Activated CD4-positive, alpha-beta memory T cell treated with anti-CD3 and anti-CD28 coated beads for 36 hours (primary cell): ENCODE measurements around the gene PTPRJ. TPM values are rescaled to one million over a fixed set of nuclear protein-coding genes. Genes with fewer than 3 reads are reported as not detected.

ENCODE experiments used
- CTCF ChIA-PET: fragments of 350-600 bp; sonication (Branson Sonifier 250); formaldehyde crosslinking; loops from one replicate; lab custom pipeline; 2021; ENCODE audit warnings: antibody characterized with exemption, inconsistent platforms; lab: Charles Lee
- POLR2A ChIA-PET: fragments of 350-600 bp; sonication (Branson Sonifier 250); formaldehyde crosslinking; loops from one replicate; lab custom pipeline; 2021; ENCODE audit warnings: antibody characterized with exemption; lab: Charles Lee
- DNase-seq: peaks from one replicate; pipeline ENCODE4 v3.0.0-alpha.2; 2020
- H3K27ac Mint-ChIP-seq: one replicate; pipeline ENCODE4 v1.8.0; 2021; ENCODE audit warnings: mixed read lengths
- H3K27me3 Mint-ChIP-seq: one replicate; pipeline ENCODE4 v1.8.0; 2021; ENCODE audit warnings: mixed read lengths
- H3K36me3 Mint-ChIP-seq: one replicate; pipeline ENCODE4 v1.8.0; 2021; ENCODE audit warnings: mixed read lengths
- H3K4me1 Mint-ChIP-seq: one replicate; pipeline ENCODE4 v1.8.0; 2021; ENCODE audit warnings: low read depth, mixed read lengths
- H3K4me3 Mint-ChIP-seq: one replicate; pipeline ENCODE4 v1.8.0; 2021; ENCODE audit warnings: mild to moderate bottlenecking, mixed read lengths
- H3K9me3 Mint-ChIP-seq: one replicate; pipeline ENCODE4 v1.8.0; 2021; ENCODE audit warnings: mixed read lengths
- intact Hi-C: fragments of 100-400 bp; cut with micrococcal nuclease; formaldehyde crosslinking; loops from one replicate; pipeline ENCODE4 v1.15.1; 2023
- total RNA-seq, 2 experiments: library from RNA; stranded (reverse); gene quantifications; one replicate each; pipeline ENCODE4 v1.2.3, GENCODE V29; 2021

PTPRJ gene
- total RNA-seq, 2 experiments from 2014 or later, result 36.3 to 37.0 TPM

DNA sequence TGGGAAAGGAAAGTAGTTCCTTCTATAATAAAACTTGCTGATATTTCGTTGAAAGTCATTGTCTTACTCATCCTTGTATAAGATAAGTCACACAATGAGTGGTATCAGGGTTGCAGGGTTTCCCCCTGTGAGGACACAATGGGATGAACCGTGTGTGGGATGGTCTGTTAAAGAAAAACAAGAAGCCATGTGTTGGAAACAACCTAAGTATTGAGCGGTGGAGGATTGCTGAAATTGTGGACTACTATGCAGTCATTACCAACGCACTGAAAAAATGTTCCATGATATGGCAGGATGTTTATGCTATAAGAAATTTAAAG is 28.6 kb downstream of the PTPRJ start:
- no peaks in the 10 kb centered on the region for H3K27me3 Mint-ChIP-seq
- H3K4me1 Mint-ChIP-seq, result peaks cover 87% of the 10 kb centered on the region
- H3K36me3 Mint-ChIP-seq, result peaks cover 4% of the 10 kb centered on the region
- peak overlapping the region; percentile 20 for H3K4me3 Mint-ChIP-seq
- DNase-seq, result peak; percentile 88
- ChIA-PET POLR2A (interaction anchor here (1.2 to 7.2 kb wide), 3 partner anchors 7 to 47 kb away, joined by 4 to 117 read pairs (median 9); no protein-coding TSS in a partner anchor), CTCF (interaction anchor here (1.2 to 1.6 kb wide), 3 partner anchors 9 to 99 kb away, joined by 4 to 11 read pairs (median 8); no protein-coding TSS in a partner anchor)
- intact Hi-C loops, result loop anchor here (1.0 to 10.0 kb wide), 6 partner anchors 8 to 794 kb away; partner anchors contain the start of genes DDB2 and FNBP4
- H3K9me3 Mint-ChIP-seq, result no peaks in the 10 kb centered on the region
- peak overlapping the region; percentile 92 for H3K27ac Mint-ChIP-seq

DNA sequence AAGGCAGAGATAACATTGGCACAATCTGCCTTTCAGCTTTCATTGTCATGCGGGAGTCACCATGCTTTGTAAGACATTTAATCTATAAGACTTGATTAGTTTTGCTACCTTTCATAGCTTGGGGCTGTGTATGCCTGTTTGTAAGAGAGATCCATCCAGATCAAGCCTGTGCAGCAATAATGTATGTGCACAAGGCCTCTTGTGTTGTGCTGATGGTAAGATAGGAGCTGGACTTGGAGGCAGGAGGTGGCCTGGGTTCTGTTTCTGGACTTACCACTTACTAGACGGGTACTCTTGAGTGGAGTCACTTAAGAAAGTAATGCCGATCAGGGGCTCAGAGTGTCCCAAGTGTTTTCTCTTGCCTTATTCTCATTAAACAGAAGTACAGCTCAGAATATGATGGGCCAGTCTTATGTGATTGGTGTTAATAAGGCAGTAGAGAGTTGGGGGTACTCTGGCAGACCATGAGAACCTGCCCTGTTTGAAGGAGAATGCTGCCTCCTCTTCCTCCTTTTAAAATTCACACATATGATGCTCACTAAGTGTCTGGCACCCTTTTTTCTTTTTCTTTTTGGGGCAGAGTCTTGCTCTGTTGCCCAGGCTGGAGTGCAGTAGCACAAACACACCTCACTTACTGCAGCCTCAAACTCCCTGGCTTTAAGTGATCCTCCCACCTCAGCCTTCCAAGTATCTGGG is 30.9 kb downstream of the PTPRJ start:
- peaks cover 84% of the 10 kb centered on the region for H3K4me1 Mint-ChIP-seq
- intact Hi-C loops, result no loop called here
- POLR2A ChIA-PET, result interaction anchor here (2.4 to 9.4 kb wide), 3 partner anchors 4 to 45 kb away, joined by 17 to 117 read pairs (median 18); no protein-coding TSS in a partner anchor
- peak overlapping the region; percentile 34 for H3K4me3 Mint-ChIP-seq
- DNase-seq, result no peak
- no peaks in the 10 kb centered on the region for H3K27me3 Mint-ChIP-seq
- CTCF ChIA-PET, result interaction anchor here (0.6 to 2.8 kb wide), 6 partner anchors 9 to 1049 kb away, joined by 3 to 10 read pairs (median 4); no protein-coding TSS in a partner anchor
- peak overlapping the region; percentile 96 for H3K27ac Mint-ChIP-seq
- peaks cover 4% of the 10 kb centered on the region for H3K36me3 Mint-ChIP-seq
- no peaks in the 10 kb centered on the region for H3K9me3 Mint-ChIP-seq

DNA sequence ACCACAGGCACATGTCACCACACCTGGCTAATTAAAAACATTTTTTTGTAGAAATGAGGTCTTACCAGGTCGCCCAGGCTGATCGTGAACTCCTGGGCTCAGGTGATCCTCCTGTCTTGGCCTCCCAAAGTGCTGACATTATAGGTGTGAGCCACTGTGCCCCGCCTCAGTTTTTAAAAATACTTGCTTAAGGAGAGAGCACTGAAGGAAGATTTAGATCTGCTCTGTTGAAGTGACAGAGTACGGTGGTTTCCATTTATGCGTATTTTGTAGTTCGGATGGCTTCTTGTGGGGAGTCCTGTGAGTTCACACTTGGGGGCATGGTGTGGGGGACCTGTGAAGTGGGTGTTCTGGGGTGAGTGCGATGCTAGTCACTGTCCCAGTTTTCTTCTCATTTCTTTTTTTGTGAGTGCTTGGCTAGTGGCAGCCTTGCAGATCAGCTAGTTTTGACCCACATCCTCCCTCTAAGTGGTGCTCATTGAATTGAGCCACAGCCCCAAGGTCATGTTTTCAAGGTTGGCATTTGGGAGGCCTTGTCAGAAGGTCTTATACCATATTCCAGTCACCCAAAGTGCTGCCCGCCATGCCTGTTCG is 31.5 kb downstream of the PTPRJ start:
- intact Hi-C loops, result no loop called here

DNA sequence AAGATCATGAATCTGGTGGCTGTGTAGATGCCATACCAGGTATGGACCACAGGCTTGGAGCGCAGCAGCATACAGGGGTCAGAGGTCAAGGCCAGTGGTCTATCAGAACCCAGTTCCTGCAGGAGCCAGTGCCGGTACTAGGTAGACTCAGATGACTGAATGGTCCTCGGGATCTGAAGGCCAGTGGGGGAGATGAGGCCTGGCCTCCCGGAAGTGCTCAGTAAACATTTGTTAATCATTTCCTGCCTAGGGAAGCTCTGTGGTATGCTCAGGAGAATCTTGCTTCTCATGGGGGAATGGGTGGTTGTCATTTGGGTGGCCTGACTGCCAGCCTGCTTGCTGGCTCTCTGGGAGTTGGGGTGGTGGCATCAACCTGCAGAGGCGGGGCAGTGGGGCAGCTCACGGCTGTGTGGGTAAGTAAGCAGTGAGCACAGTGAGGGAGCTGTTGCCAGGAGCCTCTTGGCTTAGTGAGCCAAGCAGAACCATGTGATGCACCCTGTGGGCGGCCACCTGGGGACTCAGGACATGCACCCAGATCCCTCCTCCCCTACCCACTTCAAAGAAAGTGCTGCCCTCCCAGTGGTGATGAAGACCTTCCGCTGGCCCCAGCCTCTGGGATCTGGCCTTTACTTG is 33.0 kb downstream of the PTPRJ start:
- DNase-seq, result peak; percentile 86
- POLR2A ChIA-PET, result interaction anchor here (2.4 to 9.4 kb wide), 3 partner anchors 6 to 42 kb away, joined by 17 to 117 read pairs (median 18); no protein-coding TSS in a partner anchor

More for the DNA sequence above, 31.5 kb downstream of the PTPRJ start:
- ChIA-PET POLR2A (interaction anchor here (2.4 to 9.4 kb wide), 3 partner anchors 5 to 44 kb away, joined by 17 to 117 read pairs (median 18); no protein-coding TSS in a partner anchor), CTCF (interaction anchor here (1.5 to 2.8 kb wide), 4 partner anchors 8 to 96 kb away, joined by 5 to 10 read pairs (median 8); no protein-coding TSS in a partner anchor)
- Mint-ChIP-seq H3K36me3 (peaks cover 4% of the 10 kb centered on the region), H3K4me1 (peaks cover 82% of the 10 kb centered on the region), H3K4me3 (peak overlapping the region; percentile 34), H3K27me3 (no peaks in the 10 kb centered on the region), H3K27ac (peak overlapping the region; percentile 96), H3K9me3 (no peaks in the 10 kb centered on the region)
- peak; percentile 83 for DNase-seq

DNA sequence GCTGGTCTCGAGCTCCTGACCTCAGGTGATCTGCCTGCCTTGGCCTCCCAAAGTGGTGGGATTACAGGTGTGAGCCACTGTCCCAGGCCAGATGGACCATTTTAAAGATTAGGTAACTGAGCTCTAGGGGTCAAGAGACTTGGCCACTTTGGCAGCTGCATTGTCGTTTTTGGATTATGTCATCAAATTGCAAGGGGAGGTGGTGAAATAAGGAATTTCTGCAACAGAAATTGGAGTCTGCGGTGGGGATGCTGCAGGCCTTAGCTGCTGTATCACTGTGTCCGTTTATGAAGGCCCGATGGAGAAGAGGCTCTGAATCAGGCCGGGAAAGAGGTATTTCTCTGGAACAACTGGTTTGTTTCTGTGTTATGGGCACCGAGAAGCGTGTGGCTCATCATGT is 34.6 kb downstream of the PTPRJ start:
- Mint-ChIP-seq H3K36me3 (peaks cover 2% of the 10 kb centered on the region), H3K27ac (peak overlapping the region; percentile 79), H3K4me3 (no peak overlapping the region), H3K4me1 (peaks cover 88% of the 10 kb centered on the region), H3K27me3 (no peaks in the 10 kb centered on the region), H3K9me3 (no peaks in the 10 kb centered on the region)
- DNase-seq, result no peak
- ChIA-PET CTCF (interaction anchor here (0.8 to 2.7 kb wide), 4 partner anchors 8 to 93 kb away, joined by 3 to 12 read pairs (median 5); no protein-coding TSS in a partner anchor), POLR2A (interaction anchor here (0.7 to 9.4 kb wide), 4 partner anchors 8 to 32 kb away, joined by 3 to 117 read pairs (median 4); no protein-coding TSS in a partner anchor)
- intact Hi-C loops, result loop anchor here (5.0 kb wide), 1 partner anchor 1773 kb away; no protein-coding TSS in a partner anchor

More for the DNA sequence above, 33.0 kb downstream of the PTPRJ start:
- H3K9me3 Mint-ChIP-seq, result no peaks in the 10 kb centered on the region
- H3K36me3 Mint-ChIP-seq, result peaks cover 2% of the 10 kb centered on the region
- H3K27me3 Mint-ChIP-seq, result no peaks in the 10 kb centered on the region
- peak overlapping the region; percentile 96 for H3K27ac Mint-ChIP-seq
- peaks cover 88% of the 10 kb centered on the region for H3K4me1 Mint-ChIP-seq
- CTCF ChIA-PET, result interaction anchor here (1.1 to 2.8 kb wide), 6 partner anchors 12 to 96 kb away, joined by 3 to 12 read pairs (median 8); no protein-coding TSS in a partner anchor
- peak overlapping the region; percentile 63 for H3K4me3 Mint-ChIP-seq
- intact Hi-C loops, result no loop called here

DNA sequence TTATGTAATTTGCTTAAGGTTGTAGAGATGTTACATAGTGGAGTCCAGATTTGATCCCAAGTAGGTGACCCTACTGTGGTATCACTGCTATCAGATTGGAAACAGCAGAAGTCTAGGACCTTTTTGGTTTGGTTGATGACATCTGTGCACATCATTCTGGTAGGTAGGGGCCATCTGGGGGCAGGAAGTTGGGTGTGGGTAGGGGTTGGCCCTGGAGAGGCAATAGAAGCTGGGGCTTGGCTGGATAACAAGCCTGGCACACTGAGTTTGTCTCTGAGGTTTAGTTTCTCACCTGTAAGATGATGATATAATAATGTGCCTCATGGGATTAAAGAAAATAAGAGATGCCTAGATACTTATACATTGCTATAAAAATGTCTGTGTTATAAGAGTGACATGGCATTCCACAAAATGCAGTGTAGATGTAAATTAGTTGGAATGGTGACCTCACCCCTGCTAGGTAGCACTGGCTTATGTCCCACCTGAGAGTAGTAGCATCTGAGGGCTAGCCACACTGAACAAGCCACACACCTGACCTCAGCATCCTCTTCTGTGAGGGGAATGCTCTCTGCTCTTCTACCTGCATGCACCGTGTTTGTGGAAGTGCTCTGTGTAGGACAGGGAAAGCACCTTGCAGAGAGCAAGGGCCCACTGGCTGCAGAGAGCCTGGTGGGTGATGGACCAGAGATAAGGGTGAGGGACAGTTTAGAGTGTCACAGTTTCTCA is 36.9 kb downstream of the PTPRJ start:
- H3K36me3 Mint-ChIP-seq, result peaks cover 4% of the 10 kb centered on the region
- H3K4me3 Mint-ChIP-seq, result no peak overlapping the region
- intact Hi-C loops, result loop anchor here (5.0 kb wide), 1 partner anchor 1775 kb away; no protein-coding TSS in a partner anchor
- ChIA-PET POLR2A (interaction anchor here (2.2 to 9.4 kb wide), 3 partner anchors 10 to 39 kb away, joined by 8 to 117 read pairs (median 13); no protein-coding TSS in a partner anchor), CTCF (interaction anchor here (0.8 to 4.4 kb wide), 8 partner anchors 8 to 164 kb away, joined by 3 to 38 read pairs (median 6); no protein-coding TSS in a partner anchor)
- H3K9me3 Mint-ChIP-seq, result no peaks in the 10 kb centered on the region
- peaks cover 88% of the 10 kb centered on the region for H3K4me1 Mint-ChIP-seq
- peak; percentile 82 for DNase-seq
- peak overlapping the region; percentile 92 for H3K27ac Mint-ChIP-seq
- H3K27me3 Mint-ChIP-seq, result no peaks in the 10 kb centered on the region

DNA sequence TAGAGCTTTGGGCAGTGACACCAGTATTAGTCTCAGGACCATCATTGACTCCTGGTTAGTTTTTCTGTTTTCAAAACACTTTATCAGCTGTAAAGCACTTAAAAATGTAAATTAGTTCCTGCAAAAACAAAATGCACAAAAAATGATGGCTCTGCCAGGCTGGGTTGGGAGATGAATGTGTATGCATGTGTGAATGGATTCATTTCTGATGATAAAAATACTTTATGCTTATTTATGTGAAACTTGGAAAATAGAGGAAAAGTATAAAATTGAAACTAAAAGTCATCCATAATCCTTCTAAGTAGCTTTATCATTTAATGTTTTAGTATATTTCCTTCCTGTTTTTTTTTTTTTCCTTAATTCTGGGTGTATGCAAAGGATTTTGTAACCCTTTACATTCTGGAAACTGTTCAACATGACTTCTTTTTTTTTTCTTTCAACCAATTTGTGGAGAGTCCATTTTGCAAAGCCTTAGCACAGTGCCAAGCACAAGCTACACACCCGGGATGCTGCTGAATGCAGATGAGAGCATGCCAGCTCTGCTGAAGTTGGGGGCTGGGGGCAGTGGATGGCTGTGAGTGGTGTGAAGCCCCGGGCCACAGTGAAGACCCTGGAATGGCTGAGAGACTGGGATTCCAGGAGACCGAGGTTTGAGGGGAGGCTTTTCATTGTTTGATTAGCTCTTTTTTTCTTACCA is 37.6 kb downstream of the PTPRJ start:
- ChIA-PET CTCF (interaction anchor here (0.8 to 4.4 kb wide), 10 partner anchors 9 to 165 kb away, joined by 3 to 38 read pairs (median 6); no protein-coding TSS in a partner anchor), POLR2A (interaction anchor here (0.9 to 9.4 kb wide), 5 partner anchors 11 to 89 kb away, joined by 3 to 117 read pairs (median 8); no protein-coding TSS in a partner anchor)
- Mint-ChIP-seq H3K4me3 (peak overlapping the region; percentile 51), H3K4me1 (peaks cover 88% of the 10 kb centered on the region), H3K27me3 (no peaks in the 10 kb centered on the region), H3K27ac (peak overlapping the region; percentile 92), H3K9me3 (no peaks in the 10 kb centered on the region), H3K36me3 (peaks cover 4% of the 10 kb centered on the region)
- DNase-seq, result no peak
- intact Hi-C loops, result loop anchor here (2.0 to 5.0 kb wide), 2 partner anchors 35 to 1776 kb away; no protein-coding TSS in a partner anchor

DNA sequence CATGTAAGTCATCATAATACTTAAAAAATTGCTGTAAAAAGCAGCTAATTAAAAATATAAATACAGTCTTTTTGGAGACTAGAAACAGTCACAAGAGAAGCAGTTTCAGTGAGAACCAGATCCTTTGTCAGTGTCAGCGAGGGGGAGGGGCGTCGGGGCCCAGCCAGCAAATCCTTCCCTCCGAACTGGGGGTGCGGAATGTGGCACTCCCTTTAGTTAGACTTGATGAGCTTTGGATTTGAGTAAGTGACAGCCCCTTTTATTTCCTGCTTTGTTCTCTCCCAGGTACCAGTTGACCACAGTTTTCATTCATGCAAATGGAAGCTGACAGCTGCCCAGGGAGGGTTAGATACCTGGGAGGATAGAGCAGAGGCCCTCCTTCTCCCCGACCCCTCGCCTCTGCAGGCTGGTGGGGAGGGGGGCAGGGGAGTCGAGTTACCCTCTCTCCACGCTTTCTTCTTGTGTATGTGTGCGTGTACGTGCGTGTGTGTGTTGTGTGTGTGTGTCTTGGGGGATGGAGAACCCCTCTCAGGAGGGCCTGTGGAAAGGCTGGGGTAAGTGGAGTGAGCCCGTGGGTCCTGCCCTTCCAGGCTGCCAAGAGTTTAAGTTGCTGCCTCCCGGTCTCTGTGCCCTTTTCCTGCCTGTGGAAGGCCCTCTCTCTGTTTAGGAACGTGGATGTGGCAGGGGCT is 38.3 kb downstream of the PTPRJ start:
- Mint-ChIP-seq H3K27ac (peak overlapping the region; percentile 92), H3K27me3 (no peaks in the 10 kb centered on the region), H3K4me3 (peak overlapping the region; percentile 51), H3K9me3 (no peaks in the 10 kb centered on the region), H3K4me1 (peaks cover 84% of the 10 kb centered on the region), H3K36me3 (peaks cover 4% of the 10 kb centered on the region)
- ChIA-PET POLR2A (interaction anchor here (0.9 to 9.4 kb wide), 6 partner anchors 12 to 89 kb away, joined by 3 to 117 read pairs (median 8); no protein-coding TSS in a partner anchor), CTCF (interaction anchor here (0.8 to 4.4 kb wide), 10 partner anchors 9 to 90 kb away, joined by 3 to 38 read pairs (median 8); no protein-coding TSS in a partner anchor)
- DNase-seq, result peak; percentile 72
- intact Hi-C loops, result loop anchor here (1.0 to 5.0 kb wide), 4 partner anchors 12 to 1776 kb away; no protein-coding TSS in a partner anchor

DNA sequence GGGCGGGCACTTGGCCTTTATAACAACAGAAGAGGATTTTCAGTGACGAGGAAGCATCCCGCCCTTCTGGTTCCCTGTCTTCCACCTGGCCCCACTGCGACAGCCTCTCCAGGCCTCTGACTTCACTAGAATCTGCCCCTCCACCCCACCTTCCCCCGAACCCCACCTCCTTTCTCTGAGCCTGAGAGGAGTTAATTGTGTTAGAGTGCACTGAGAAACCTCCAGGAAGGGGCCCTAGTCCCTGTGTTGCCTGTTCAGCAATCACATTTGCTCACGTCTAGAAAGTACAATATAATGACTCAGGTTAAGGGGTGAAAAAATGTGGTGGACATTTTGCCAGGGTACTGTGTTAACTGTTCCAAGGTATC is 38.8 kb downstream of the PTPRJ start:
- Mint-ChIP-seq H3K27ac (peak overlapping the region; percentile 92), H3K9me3 (no peaks in the 10 kb centered on the region), H3K36me3 (peaks cover 4% of the 10 kb centered on the region), H3K4me3 (peak overlapping the region; percentile 51), H3K27me3 (no peaks in the 10 kb centered on the region), H3K4me1 (peaks cover 81% of the 10 kb centered on the region)
- ChIA-PET CTCF (interaction anchor here (1.0 to 4.4 kb wide), 8 partner anchors 8 to 89 kb away, joined by 3 to 38 read pairs (median 8); no protein-coding TSS in a partner anchor), POLR2A (interaction anchor here (1.0 to 9.4 kb wide), 4 partner anchors 12 to 88 kb away, joined by 3 to 117 read pairs (median 6); no protein-coding TSS in a partner anchor)
- intact Hi-C loops, result loop anchor here (1.0 to 5.0 kb wide), 4 partner anchors 13 to 1777 kb away; no protein-coding TSS in a partner anchor
- peak; percentile 72 for DNase-seq
